ENCODE results near the gene POLR2F.

GRCh38 chr22:37926358-37926757 is 27.1 kb upstream of the POLR2F start:
- TF ChIP-seq CTCF (IDR thresholded peaks at IDR 0.05) (no peak), MAX (IDR thresholded peaks at IDR 0.05; ENCODE audit: low read depth) (no peak), TAF1 (IDR thresholded peaks at IDR 0.05; ENCODE audit: borderline replicate concordance, low read depth, low read length) (no peak), REST (IDR thresholded peaks at IDR 0.05; ENCODE audit: low read depth, low read length) (no peak), MXI1 (IDR thresholded peaks at IDR 0.05; ENCODE audit: low read depth, low read length) (no peak), NFIC (IDR thresholded peaks at IDR 0.05; ENCODE audit: borderline replicate concordance) (no peak)
